NCI-H187 treated with DMSO at 0.1 percent for 48 hours (cell line): ENCODE data around the gene TACC3.

ENCODE experiments used
- DNase-seq: peaks from one replicate; lab custom pipeline; 2025; lab: John Stamatoyannopoulos, UW

TACC3 gene

GRCh38 chr4:1760521-1761071 lies 39.3 kb downstream of the TACC3 start:
- DNase-seq: no peak

- DNase-seq: no peak
Observed at GRCh38 chr4:1761130-1761689, 39.9 kb downstream of the TACC3 start.

GRCh38 chr4:1762264-1763010 lies 41.1 kb downstream of the TACC3 start:
- DNase-seq: no peak

GRCh38 chr4:1763070-1763549 lies 41.8 kb downstream of the TACC3 start:
- no peak for DNase-seq

GRCh38 chr4:1763550-1764080 lies 42.3 kb downstream of the TACC3 start:
- DNase-seq: no peak

- no peak for DNase-seq
Observed at GRCh38 chr4:1764670-1765069, 43.3 kb downstream of the TACC3 start.

- DNase-seq: no peak
Observed at GRCh38 chr4:1765409-1766072, 44.2 kb downstream of the TACC3 start.

GRCh38 chr4:1766106-1767060 lies 45.1 kb downstream of the TACC3 start:
- no peak for DNase-seq

GRCh38 chr4:1767061-1767769 lies 45.9 kb downstream of the TACC3 start:
- DNase-seq: no peak

- no peak for DNase-seq
Observed at GRCh38 chr4:1767770-1768366, 46.5 kb downstream of the TACC3 start.

- DNase-seq: no peak
Observed at GRCh38 chr4:1768367-1769034, 47.2 kb downstream of the TACC3 start.

GRCh38 chr4:1769692-1770091 lies 48.4 kb downstream of the TACC3 start:
- DNase-seq: no peak

- no peak for DNase-seq
Observed at GRCh38 chr4:1770245-1770644, 48.9 kb downstream of the TACC3 start.

GRCh38 chr4:1770791-1771231 lies 49.5 kb downstream of the TACC3 start:
- DNase-seq: no peak

GRCh38 chr4:1771555-1772305 lies 50.4 kb downstream of the TACC3 start:
- DNase-seq: no peak

- DNase-seq: no peak
Observed at GRCh38 chr4:1772853-1773538, 51.7 kb downstream of the TACC3 start.

- DNase-seq: no peak
Observed at GRCh38 chr4:1773754-1774153, 52.4 kb downstream of the TACC3 start.

- DNase-seq: no peak
Observed at GRCh38 chr4:1775731-1776500, 54.6 kb downstream of the TACC3 start.
